Hepatocyte (in vitro differentiated cells): Measurements from ENCODE around the gene VPS13D. TPM values are rescaled to one million over a fixed set of nuclear protein-coding genes. Genes with fewer than 3 reads are reported as not detected.

Experiments used
- DNase-seq: peaks from one replicate; pipeline ENCODE4 v3.0.0-alpha.2; 2016; ENCODE audit warnings: low spot score
- H2AFZ ChIP-seq: fragments of 200-600 bp; sonication (generic); 2 replicates; pipeline ENCODE4 v1.6.0; 2016; ENCODE audit warnings: antibody characterized with exemption, mild to moderate bottlenecking
- H3K27ac ChIP-seq: fragments of 200-600 bp; sonication (generic); 2 replicates; pipeline ENCODE4 v1.5.1; 2016; ENCODE audit warnings: mild to moderate bottlenecking
- H3K27me3 ChIP-seq: fragments of 200-600 bp; sonication (generic); 2 replicates; pipeline ENCODE4 v1.6.1; 2016
- H3K36me3 ChIP-seq: fragments of 200-600 bp; sonication (generic); replicated peaks from 2 replicates; pipeline ENCODE4 v1.5.1; 2016; ENCODE audit warnings: low read depth; ENCODE audit not compliant: insufficient read depth
- H3K4me1 ChIP-seq: fragments of 200-600 bp; sonication (generic); 2 replicates; pipeline ENCODE4 v1.5.1; 2016; ENCODE audit warnings: mild to moderate bottlenecking, moderate library complexity; ENCODE audit not compliant: insufficient read depth
- H3K4me2 ChIP-seq: fragments of 200-600 bp; sonication (generic); 2 replicates; pipeline ENCODE4 v1.6.0; 2016
- H3K4me3 ChIP-seq: fragments of 200-600 bp; sonication (generic); 2 replicates; pipeline ENCODE4 v1.5.1; 2016; ENCODE audit warnings: mild to moderate bottlenecking
- H3K79me2 ChIP-seq: fragments of 200-600 bp; sonication (generic); 2 replicates; pipeline ENCODE4 v1.6.0; 2017; ENCODE audit warnings: mild to moderate bottlenecking
- H3K9me2 ChIP-seq: fragments of 200-600 bp; sonication (generic); replicated peaks from 2 replicates; pipeline ENCODE4 v1.6.0; 2017; ENCODE audit warnings: mild to moderate bottlenecking; ENCODE audit not compliant: insufficient read depth
- H3K9me3 ChIP-seq: fragments of 200-600 bp; sonication (generic); 2 replicates; pipeline ENCODE4 v1.5.1; 2016; ENCODE audit warnings: low read depth, mild to moderate bottlenecking
- H4K20me1 ChIP-seq: fragments of 200-600 bp; sonication (generic); 2 replicates; pipeline ENCODE4 v1.6.0; 2016; ENCODE audit warnings: mild to moderate bottlenecking; ENCODE audit not compliant: insufficient read depth, poor library complexity, severe bottlenecking
- EZH2 ChIP-seq: fragments of 200-600 bp; sonication (generic); IDR thresholded peaks from 2 replicates; pipeline ENCODE4 v1.6.1; 2016; ENCODE audit warnings: antibody characterized with exemption, mild to moderate bottlenecking, borderline replicate concordance
- EZH2phosphoT487 ChIP-seq: fragments of 200-600 bp; sonication (generic); IDR thresholded peaks from one replicate; pipeline ENCODE4 v1.6.1; 2018; ENCODE audit warnings: antibody characterized with exemption, mild to moderate bottlenecking, low read depth, moderate library complexity; ENCODE audit not compliant: unreplicated experiment, severe bottlenecking
- WGBS: methylation state at CpG from one replicate; pipeline ENCODE4 v1.1.6; 2016; ENCODE audit warnings: low lambda C conversion rate; ENCODE audit errors: missing lambda C conversion rate; 5-methylcytosine and 5-hydroxymethylcytosine counted together
- polyA plus RNA-seq: library from polyadenylated mRNA; unstranded; fragments of >200 nt; fragmentation: Nextera tagmentation; extraction: Ambion mirVana; gene quantifications from 2 replicates; pipeline ENCODE4 v1.2.1, GENCODE V29; 2016
- total RNA-seq: library from RNA; depleted of rRNA; stranded (reverse); fragments of >200 nt; gene quantifications from 2 replicates; pipeline ENCODE4 v1.2.3, GENCODE V29; 2014
- TF ChIP-seq, protein P1 (sequence below): fragments of 200-600 bp; sonication (generic); IDR thresholded peaks from 2 replicates; pipeline ENCODE4 v1.5.1; 2016; ENCODE audit warnings: antibody characterized with exemption, mild to moderate bottlenecking; ENCODE audit not compliant: poor library complexity

The VPS13D gene
- total and polyA plus RNA-seq, 2 experiments from 2014 or later: 7.3 to 32.2 TPM

GRCh38 chr1:12417389-12417788 is 187.6 kb downstream of the VPS13D start:
- no peak overlapping the region for H3K4me2 ChIP-seq
- H3K9me2 ChIP-seq: no peaks in the 10 kb centered on the region
- no peak overlapping the region for H3K27ac ChIP-seq
- 97% methylated on average over 7 of the region's 7 CpGs for WGBS
- no peaks in the 10 kb centered on the region for H3K36me3 ChIP-seq
- no peaks in the 10 kb centered on the region for H3K9me3 ChIP-seq
- TF ChIP-seq, protein P1, sequence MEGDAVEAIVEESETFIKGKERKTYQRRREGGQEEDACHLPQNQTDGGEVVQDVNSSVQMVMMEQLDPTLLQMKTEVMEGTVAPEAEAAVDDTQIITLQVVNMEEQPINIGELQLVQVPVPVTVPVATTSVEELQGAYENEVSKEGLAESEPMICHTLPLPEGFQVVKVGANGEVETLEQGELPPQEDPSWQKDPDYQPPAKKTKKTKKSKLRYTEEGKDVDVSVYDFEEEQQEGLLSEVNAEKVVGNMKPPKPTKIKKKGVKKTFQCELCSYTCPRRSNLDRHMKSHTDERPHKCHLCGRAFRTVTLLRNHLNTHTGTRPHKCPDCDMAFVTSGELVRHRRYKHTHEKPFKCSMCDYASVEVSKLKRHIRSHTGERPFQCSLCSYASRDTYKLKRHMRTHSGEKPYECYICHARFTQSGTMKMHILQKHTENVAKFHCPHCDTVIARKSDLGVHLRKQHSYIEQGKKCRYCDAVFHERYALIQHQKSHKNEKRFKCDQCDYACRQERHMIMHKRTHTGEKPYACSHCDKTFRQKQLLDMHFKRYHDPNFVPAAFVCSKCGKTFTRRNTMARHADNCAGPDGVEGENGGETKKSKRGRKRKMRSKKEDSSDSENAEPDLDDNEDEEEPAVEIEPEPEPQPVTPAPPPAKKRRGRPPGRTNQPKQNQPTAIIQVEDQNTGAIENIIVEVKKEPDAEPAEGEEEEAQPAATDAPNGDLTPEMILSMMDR: no peak
- H4K20me1 ChIP-seq: no peaks in the 10 kb centered on the region
- no peak overlapping the region for H2AFZ ChIP-seq
- H3K4me3 ChIP-seq: no peak overlapping the region
- H3K4me1 ChIP-seq: no peaks in the 10 kb centered on the region
- no peaks in the 10 kb centered on the region for H3K27me3 ChIP-seq
- H3K79me2 ChIP-seq: no peaks in the 10 kb centered on the region
- no peak for DNase-seq

DNA sequence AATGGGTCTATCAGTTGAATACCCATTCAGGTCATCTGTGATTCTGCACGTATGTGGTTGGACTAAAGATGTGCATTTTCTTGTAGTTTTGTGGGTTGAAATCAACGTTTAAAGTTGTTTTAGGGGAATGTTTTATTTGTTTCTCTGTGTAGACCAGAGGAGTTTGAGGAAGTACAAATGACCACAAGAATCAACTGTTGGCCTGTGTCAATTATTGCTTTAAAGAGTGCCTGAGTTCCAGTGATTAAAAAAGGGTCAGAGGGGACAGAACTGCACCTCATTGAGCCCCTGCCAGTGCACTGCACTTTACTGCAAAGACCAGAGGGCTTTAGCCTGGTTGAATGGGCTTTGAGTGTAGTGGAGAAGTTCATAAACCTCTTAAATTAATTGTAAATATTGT is 190.3 kb downstream of the VPS13D start:
- no peak overlapping the region for H3K4me2 ChIP-seq
- no peak for DNase-seq
- H3K4me1 ChIP-seq: no peaks in the 10 kb centered on the region
- H3K9me3 ChIP-seq: no peaks in the 10 kb centered on the region
- WGBS: 88% methylated on average over 2 of the region's 2 CpGs
- no peaks in the 10 kb centered on the region for H3K9me2 ChIP-seq
- H3K79me2 ChIP-seq: no peaks in the 10 kb centered on the region
- no peak overlapping the region for H3K27ac ChIP-seq
- no peaks in the 10 kb centered on the region for H4K20me1 ChIP-seq
- H3K27me3 ChIP-seq: no peaks in the 10 kb centered on the region
- no peak overlapping the region for H2AFZ ChIP-seq
- no peaks in the 10 kb centered on the region for H3K36me3 ChIP-seq
- no peak for TF ChIP-seq EZH2phosphoT487
- TF ChIP-seq, protein P1: no peak
- no peak for TF ChIP-seq EZH2
- H3K4me3 ChIP-seq: no peak overlapping the region

GRCh38 chr1:12422488-12422887 is 192.7 kb downstream of the VPS13D start:
- H3K79me2 ChIP-seq: peaks cover 3% of the 10 kb centered on the region
- H3K9me2 ChIP-seq: no peaks in the 10 kb centered on the region
- no peak for DNase-seq
- no peaks in the 10 kb centered on the region for H3K27me3 ChIP-seq
- no peak overlapping the region for H3K4me3 ChIP-seq
- no peak overlapping the region for H2AFZ ChIP-seq
- no peaks in the 10 kb centered on the region for H3K9me3 ChIP-seq
- no peak overlapping the region for H3K4me2 ChIP-seq
- H3K27ac ChIP-seq: no peak overlapping the region
- H4K20me1 ChIP-seq: no peaks in the 10 kb centered on the region
- peaks cover 5% of the 10 kb centered on the region for H3K4me1 ChIP-seq
- TF ChIP-seq EZH2phosphoT487: no peak
- TF ChIP-seq EZH2: no peak
- TF ChIP-seq, protein P1: no peak
- no peaks in the 10 kb centered on the region for H3K36me3 ChIP-seq

- Histone ChIP-seq H4K20me1 (no peaks in the 10 kb centered on the region), H2AFZ (no peak overlapping the region), H3K36me3 (no peaks in the 10 kb centered on the region), H3K4me3 (no peak overlapping the region), H3K9me2 (no peaks in the 10 kb centered on the region), H3K27ac (no peak overlapping the region), H3K79me2 (peaks cover 3% of the 10 kb centered on the region), H3K27me3 (no peaks in the 10 kb centered on the region), H3K4me2 (no peak overlapping the region), H3K4me1 (peaks cover 8% of the 10 kb centered on the region), H3K9me3 (no peaks in the 10 kb centered on the region)
- DNase-seq: no peak
- 51% methylated on average over 3 of the region's 3 CpGs for WGBS
- no peak for TF ChIP-seq EZH2phosphoT487
- no peak for TF ChIP-seq EZH2
- TF ChIP-seq, protein P1: no peak
Measured at GRCh38 chr1:12424087-12424529, 194.3 kb downstream of the VPS13D start.
